NCI-H1105 treated with DMSO at 0.1 percent for 48 hours (cell line): ENCODE measurements around the gene SMARCE1.
A peak's percentile ranks its signal among the peaks of the same experiment; 100 is the strongest.

Experiments
- DNase-seq: peaks from one replicate; lab custom pipeline; 2025; lab: John Stamatoyannopoulos, UW

SMARCE1 gene

DNA sequence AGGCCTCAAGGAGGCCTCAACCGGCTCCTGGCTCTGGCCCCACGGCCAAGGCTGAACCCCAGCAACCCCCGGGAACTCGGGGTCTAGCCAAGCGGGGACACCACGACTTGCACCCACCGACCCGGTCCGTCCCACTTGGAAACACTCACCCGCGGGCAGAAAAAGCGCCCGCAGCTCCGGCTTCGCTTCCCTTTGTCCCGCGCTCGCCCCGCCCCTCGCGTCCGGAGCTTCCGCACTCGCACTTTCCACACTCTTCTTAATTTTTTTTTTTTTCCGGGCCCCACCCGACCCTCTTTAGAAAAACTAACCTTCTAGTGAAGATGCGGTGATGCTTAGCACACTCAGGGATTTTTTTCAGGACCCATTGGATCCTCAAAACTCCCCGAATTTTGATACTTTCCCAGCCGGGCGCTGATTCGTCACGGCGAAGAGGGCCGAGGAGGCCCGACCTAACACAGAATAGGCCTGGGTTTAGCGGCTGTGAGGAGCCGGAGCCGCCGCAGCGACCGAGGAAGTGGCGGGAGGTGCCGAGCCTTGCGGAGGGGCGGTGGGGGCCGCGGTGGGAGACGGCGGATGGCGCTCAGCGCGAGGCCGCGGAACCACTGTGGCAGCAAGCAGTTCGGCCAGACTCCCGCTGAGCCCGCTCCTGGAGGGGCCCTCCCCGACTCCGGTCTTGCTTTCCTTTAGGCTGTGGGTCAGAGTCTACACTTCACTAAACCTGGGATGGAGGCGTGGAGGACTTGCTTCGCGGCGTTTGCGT lies at the start of gene SMARCE1:
TSS of gene SMARCE1 (minus strand) at position 195 of the 760 bp plus-strand sequence. CDS start 2,016 bp downstream, outside the sequence.
- DNase-seq = peak; percentile 60

GRCh38 chr17:40697297-40697696 lies 49.7 kb upstream of the SMARCE1 start:
- peak; percentile 47 for DNase-seq

- DNase-seq = peak; percentile 9
Measured at GRCh38 chr17:40696651-40697072, 49.0 kb upstream of the SMARCE1 start.

DNA sequence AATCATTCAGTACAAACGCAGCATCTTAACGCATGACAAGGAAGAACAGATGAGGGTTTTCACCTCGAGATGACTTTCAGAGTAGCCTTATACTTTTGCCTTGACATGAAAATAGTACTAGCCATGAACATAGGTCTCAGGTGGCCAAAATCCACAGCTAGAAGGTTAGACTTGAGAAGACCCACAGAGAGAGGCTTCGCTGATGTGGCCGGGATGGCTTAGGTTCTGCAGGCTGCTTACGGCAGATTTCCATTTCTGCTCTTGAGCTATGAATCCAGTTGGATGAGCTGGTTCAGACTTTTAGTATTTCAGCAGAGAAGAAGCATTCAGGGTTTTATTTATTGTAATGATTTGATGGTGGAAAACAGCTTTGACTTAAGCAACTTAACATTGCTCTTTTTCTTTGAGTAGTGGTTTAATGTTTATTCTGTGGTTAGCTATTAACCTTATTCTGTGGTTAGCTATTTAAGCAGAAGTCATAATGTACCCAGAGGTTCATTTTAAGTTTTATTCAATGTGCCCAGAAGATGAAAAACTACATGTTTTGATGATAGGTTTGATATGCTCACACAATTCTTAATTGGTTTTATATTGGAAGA lies 48.4 kb upstream of the SMARCE1 start:
- DNase-seq = no peak

- no peak for DNase-seq
Measured at GRCh38 chr17:40694584-40694983, 47.0 kb upstream of the SMARCE1 start.

- DNase-seq = no peak
Measured at GRCh38 chr17:40687106-40687505, 39.5 kb upstream of the SMARCE1 start.

DNA sequence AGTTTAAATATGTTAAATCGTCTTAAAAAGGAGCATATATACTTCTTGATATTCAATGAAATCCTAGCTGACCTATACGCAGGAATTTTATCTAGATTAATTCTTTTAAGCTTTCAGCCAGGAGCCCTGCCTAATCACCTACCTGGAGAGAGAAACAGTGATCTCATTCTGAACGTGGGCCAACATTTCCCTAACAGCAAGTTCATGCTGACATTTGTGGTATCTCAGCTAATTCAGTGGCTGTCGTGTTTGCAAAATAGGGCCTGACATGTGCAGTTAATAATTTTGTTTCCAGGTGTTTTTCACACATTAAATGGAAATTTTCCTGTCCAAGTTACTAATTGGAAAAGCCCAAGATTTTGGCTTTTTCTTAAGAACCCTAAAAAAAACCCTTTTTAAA lies 38.6 kb upstream of the SMARCE1 start:
- DNase-seq = no peak

GRCh38 chr17:40680998-40681397 lies 33.4 kb upstream of the SMARCE1 start:
- no peak for DNase-seq

GRCh38 chr17:40679523-40679907 lies 31.9 kb upstream of the SMARCE1 start:
- DNase-seq = no peak

- DNase-seq = no peak
Measured at GRCh38 chr17:40678902-40679522, 31.4 kb upstream of the SMARCE1 start.

GRCh38 chr17:40675905-40676304 lies 28.3 kb upstream of the SMARCE1 start:
- no peak for DNase-seq

DNA sequence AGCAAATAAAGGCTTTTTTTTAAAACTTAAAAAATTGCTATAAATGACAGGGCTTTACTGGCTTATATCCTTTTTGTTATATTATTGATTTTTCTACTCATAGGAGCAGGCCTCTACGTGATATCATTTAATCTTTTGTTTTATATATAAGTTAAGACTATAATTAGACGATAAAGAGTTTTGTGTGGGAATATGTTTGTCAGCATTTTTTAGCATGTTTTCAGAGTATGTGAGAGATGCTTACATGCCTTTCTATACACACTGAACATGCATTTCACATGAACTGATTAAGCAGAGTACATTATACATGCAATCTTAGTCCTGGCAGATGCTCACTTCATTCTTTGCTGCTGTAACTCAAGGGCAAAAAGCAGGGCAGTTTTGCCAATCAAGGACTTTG lies 25.0 kb upstream of the SMARCE1 start:
- DNase-seq = no peak

DNA sequence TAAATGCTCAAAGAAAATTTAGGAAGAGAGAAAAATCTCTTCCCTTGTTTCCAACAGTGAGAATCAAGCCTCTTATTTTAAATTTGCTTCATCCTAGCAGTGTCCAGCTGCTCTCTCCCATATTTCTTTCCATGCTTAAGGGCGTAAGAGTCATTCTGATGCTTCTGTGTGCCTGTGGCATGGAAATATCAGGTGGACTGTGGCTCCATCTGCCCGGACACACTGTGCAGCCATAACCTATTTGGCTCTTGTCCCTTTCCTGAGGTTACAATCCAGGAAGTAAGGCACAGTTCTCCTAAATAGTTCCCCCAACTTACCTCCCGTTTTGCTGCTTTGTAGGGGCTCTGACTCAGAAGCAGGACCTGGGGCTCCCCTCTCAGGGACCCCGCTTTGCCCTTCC lies 23.7 kb upstream of the SMARCE1 start:
- no peak for DNase-seq

- no peak for DNase-seq
Measured at GRCh38 chr17:40666331-40666730, 18.7 kb upstream of the SMARCE1 start.

- DNase-seq = no peak
Measured at GRCh38 chr17:40664582-40665333, 17.1 kb upstream of the SMARCE1 start, which contains the start of gene KRT222. Gene KRT222 (minus strand): TSS chr17:40665177. CDS start chr17:40665099, 78 bp downstream.

DNA sequence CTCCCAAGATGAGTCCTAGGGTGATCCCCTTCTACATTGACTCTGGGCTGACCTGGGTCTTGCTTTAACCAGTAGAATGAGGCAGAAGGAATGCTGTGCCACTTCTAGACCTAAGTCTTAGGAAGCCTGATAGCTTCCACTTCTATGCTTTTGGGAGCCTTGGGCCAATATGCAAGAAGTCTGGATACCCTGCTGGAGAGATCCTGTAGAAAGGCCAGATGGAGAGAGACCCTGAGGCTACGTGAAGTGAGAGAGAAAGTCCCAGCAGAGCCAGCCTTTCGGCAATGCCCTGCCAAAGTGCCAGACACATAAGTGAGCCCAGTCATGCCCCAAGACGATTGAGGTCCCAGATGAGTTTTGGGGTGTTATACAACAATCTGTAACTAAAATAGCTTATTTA lies 15.6 kb upstream of the SMARCE1 start:
- DNase-seq = no peak

- no peak for DNase-seq
Measured at GRCh38 chr17:40659911-40660310, 12.3 kb upstream of the SMARCE1 start.

GRCh38 chr17:40658396-40658795 lies 10.8 kb upstream of the SMARCE1 start:
- DNase-seq = no peak

DNA sequence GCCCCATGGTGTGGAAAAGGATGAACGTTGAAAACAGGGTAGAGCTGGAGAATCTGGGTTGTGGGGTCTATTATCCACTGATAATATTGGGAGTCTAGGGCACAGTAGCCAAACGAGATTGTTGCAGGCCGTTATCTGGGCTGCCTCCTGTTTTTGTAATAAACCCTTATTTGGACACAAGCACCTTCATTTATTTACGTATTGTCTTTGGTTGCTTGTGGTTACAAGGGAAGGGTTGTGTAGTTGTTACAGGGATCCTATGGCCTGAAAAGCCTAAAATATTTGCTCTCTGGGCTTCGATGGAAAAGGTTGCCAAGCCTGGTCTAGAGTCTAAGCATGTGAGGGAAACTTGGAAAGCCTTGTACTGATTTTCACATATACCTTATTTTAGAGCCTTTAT lies 4.3 kb upstream of the SMARCE1 start:
- DNase-seq = no peak

DNA sequence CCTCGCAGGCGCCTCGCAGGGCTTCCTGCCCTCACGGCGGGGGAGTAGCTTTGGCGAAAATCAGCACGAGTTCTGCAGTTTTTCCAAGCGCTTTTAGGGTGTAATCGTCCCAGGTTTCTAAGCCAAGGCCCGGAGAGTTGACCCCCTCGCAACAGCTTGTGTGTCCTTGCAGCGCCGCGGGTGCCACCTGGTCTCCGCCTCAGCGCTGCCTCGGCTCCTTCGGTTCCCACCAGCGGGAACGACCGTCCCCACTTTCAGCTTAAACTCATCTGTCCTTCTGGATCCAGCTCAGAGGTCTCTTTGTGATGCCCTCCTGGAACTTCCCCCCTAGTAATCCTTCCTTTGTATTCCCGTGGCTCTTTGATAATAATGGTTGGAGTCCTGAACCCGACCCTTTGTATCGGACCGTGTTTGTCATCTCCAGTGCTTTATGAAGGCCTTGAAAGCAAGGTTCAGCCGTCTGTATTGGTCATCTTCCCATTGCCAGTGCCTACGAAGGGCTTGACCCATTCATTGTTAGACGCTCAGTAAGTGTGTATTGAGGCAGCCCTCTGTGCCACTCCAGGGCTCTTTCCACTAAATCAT lies 858 bp upstream of the SMARCE1 start:
- DNase-seq = peak; percentile 59

- peak; percentile 24 for DNase-seq
Measured at GRCh38 chr17:40646791-40647623, 611 bp downstream of the SMARCE1 start.
